Neural cell (in vitro differentiated cells): Measurements from ENCODE around the gene RNF25. TPM values are rescaled to one million over a fixed set of nuclear protein-coding genes. Genes with fewer than 3 reads are reported as not detected.

ENCODE experiments used
- H2AFZ ChIP-seq: fragments of 200-600, 300-800 bp; sonication (generic), shearing (Covaris generic); 2 replicates; pipeline ENCODE4 v1.6.0; 2014; ENCODE audit warnings: low read depth, mild to moderate bottlenecking, antibody characterized with exemption, low read length, moderate library complexity
- H3F3A ChIP-seq: fragments of 200-600 bp; shearing (Covaris generic); 2 replicates; pipeline ENCODE4 v1.6.1; 2016; ENCODE audit warnings: mild to moderate bottlenecking, moderate library complexity, mixed read lengths, antibody characterized with exemption, low read length; ENCODE audit not compliant: insufficient read depth, poor library complexity, severe bottlenecking
- H3K27ac ChIP-seq: fragments of 200-600, 300-800 bp; sonication (generic), shearing (Covaris generic); 2 replicates; pipeline ENCODE4 v1.5.1; 2014; ENCODE audit warnings: mild to moderate bottlenecking, low read length, moderate library complexity
- H3K27me3 ChIP-seq: fragments of 300-800, 200-600 bp; sonication (generic), shearing (Covaris generic); 2 replicates; pipeline ENCODE4 v1.6.0; 2014; ENCODE audit warnings: mild to moderate bottlenecking, low read depth, low read length, moderate library complexity; ENCODE audit not compliant: insufficient read depth
- H3K36me3 ChIP-seq: fragments of 300-800, 200-600 bp; sonication (generic), shearing (Covaris generic); 2 replicates; pipeline ENCODE4 v1.5.1; 2014; ENCODE audit warnings: mild to moderate bottlenecking, antibody characterized with exemption, low read length, moderate library complexity; ENCODE audit not compliant: insufficient read depth
- H3K4me2 ChIP-seq: fragments of 300-800, 200-600 bp; sonication (generic), shearing (Covaris generic); 2 replicates; pipeline ENCODE4 v1.6.0; 2014; ENCODE audit warnings: mild to moderate bottlenecking, low read length
- H3K4me3 ChIP-seq: fragments of 300-800, 200-600 bp; sonication (generic), shearing (Covaris generic); 2 replicates; pipeline ENCODE4 v1.5.1; 2014; ENCODE audit warnings: mild to moderate bottlenecking, low read length, moderate library complexity
- H3K79me2 ChIP-seq: fragments of 200-600 bp; shearing (Covaris generic); replicated peaks from 2 replicates; pipeline ENCODE4 v1.6.0; 2014; ENCODE audit warnings: mild to moderate bottlenecking, low read length, moderate library complexity; ENCODE audit not compliant: insufficient read depth
- H3K9ac ChIP-seq: fragments of 300-800, 200-600 bp; sonication (generic), shearing (Covaris generic); 2 replicates; pipeline ENCODE4 v1.6.1; 2016; ENCODE audit warnings: mild to moderate bottlenecking, low read length, mixed read lengths
- H3K9me2 ChIP-seq: fragments of 200-600 bp; shearing (Covaris generic); 2 replicates; pipeline ENCODE4 v1.6.1; 2016; ENCODE audit warnings: mild to moderate bottlenecking, low read length, mixed read lengths; ENCODE audit not compliant: insufficient read depth
- H3K9me3 ChIP-seq: fragments of 200-600, 300-800 bp; sonication (generic), shearing (Covaris generic); 2 replicates; pipeline ENCODE4 v1.6.1; 2016; ENCODE audit warnings: mild to moderate bottlenecking, mixed run types, low read length, moderate library complexity, mixed read lengths
- H4K20me1 ChIP-seq: fragments of 200-600 bp; shearing (Covaris generic); 2 replicates; pipeline ENCODE4 v1.6.1; 2016; ENCODE audit warnings: mild to moderate bottlenecking, mixed run types; ENCODE audit not compliant: insufficient read depth
- CTCF ChIP-seq: fragments of 450-650 bp; IDR thresholded peaks from 2 replicates; pipeline ENCODE4 v1.5.1; 2014; ENCODE audit warnings: antibody characterized with exemption, mild to moderate bottlenecking, moderate library complexity; ENCODE audit not compliant: poor library complexity, severe bottlenecking
- EP300 ChIP-seq: fragments of 450-650 bp; conservative IDR thresholded peaks from 2 replicates; pipeline ENCODE4 v1.6.1; 2014; ENCODE audit warnings: antibody characterized with exemption, mild to moderate bottlenecking, moderate library complexity; ENCODE audit not compliant: poor library complexity, severe bottlenecking
- EZH2 ChIP-seq: fragments of 200-600, 300-800 bp; shearing (Covaris generic), sonication (generic); IDR thresholded peaks from 2 replicates; pipeline ENCODE4 v1.6.1; 2014; ENCODE audit warnings: antibody characterized with exemption, low read length, borderline replicate concordance, mild to moderate bottlenecking; ENCODE audit not compliant: insufficient read depth, poor library complexity, severe bottlenecking
- MXI1 ChIP-seq: fragments of 450-650 bp; conservative IDR thresholded peaks from 2 replicates; pipeline ENCODE4 v1.6.1; 2014; ENCODE audit warnings: antibody characterized with exemption, mild to moderate bottlenecking; ENCODE audit not compliant: poor library complexity, severe bottlenecking
- POLR2AphosphoS5 ChIP-seq: IDR thresholded peaks from 2 replicates; pipeline ENCODE4 v1.6.1; 2012
- RAD21 ChIP-seq: fragments of 450-650 bp; conservative IDR thresholded peaks from 2 replicates; pipeline ENCODE4 v1.6.1; 2014; ENCODE audit warnings: antibody characterized with exemption, mild to moderate bottlenecking, moderate library complexity
- REST ChIP-seq: IDR thresholded peaks from 2 replicates; pipeline ENCODE4 v1.6.1; 2012; ENCODE audit warnings: borderline replicate concordance
- SMC3 ChIP-seq: fragments of 450-650 bp; conservative IDR thresholded peaks from 2 replicates; pipeline ENCODE4 v1.6.1; 2014; ENCODE audit warnings: antibody characterized with exemption, mild to moderate bottlenecking, moderate library complexity; ENCODE audit not compliant: poor library complexity
- TAF1 ChIP-seq: IDR thresholded peaks from 2 replicates; pipeline ENCODE4 v1.6.1; 2012; ENCODE audit warnings: low read depth
- polyA plus RNA-seq: library from polyadenylated mRNA; depleted of rRNA; stranded (reverse); fragments of >200 nt; gene quantifications from 2 replicates; pipeline ENCODE4 v1.2.3, GENCODE V29; 2014

The RNF25 gene
- polyA plus RNA-seq, 1 donor from 2014 or later, result 86.0 TPM

- Histone ChIP-seq H4K20me1 (no peaks in the 10 kb centered on the region), H3K4me2 (no peak overlapping the region)
Measured at GRCh38 chr2:218655751-218656150, 16.1 kb downstream of the RNF25 start.

GRCh38 chr2:218648787-218649100 lies 23.1 kb downstream of the RNF25 start:
- Histone ChIP-seq H3K9me2 (no peaks in the 10 kb centered on the region), H3K9ac (no peak overlapping the region), H3K4me2 (no peak overlapping the region), H3K27me3 (no peaks in the 10 kb centered on the region), H3K79me2 (no peaks in the 10 kb centered on the region), H4K20me1 (no peaks in the 10 kb centered on the region), H2AFZ (no peak overlapping the region), H3K27ac (no peak overlapping the region), H3K9me3 (no peaks in the 10 kb centered on the region), H3K4me3 (no peak overlapping the region), H3F3A (no peaks in the 10 kb centered on the region), H3K36me3 (peaks cover 15% of the 10 kb centered on the region)
- TF ChIP-seq EP300 (no peak), TAF1 (no peak), EZH2 (no peak), MXI1 (no peak), POLR2AphosphoS5 (no peak), SMC3 (no peak), RAD21 (no peak)

More at GRCh38 chr2:218655751-218656150, 16.1 kb downstream of the RNF25 start:
- Histone ChIP-seq H3K9me3 (no peaks in the 10 kb centered on the region), H3K27ac (no peak overlapping the region), H3F3A (no peaks in the 10 kb centered on the region), H3K36me3 (no peaks in the 10 kb centered on the region), H3K27me3 (no peaks in the 10 kb centered on the region), H3K4me3 (no peak overlapping the region), H3K9ac (no peak overlapping the region), H3K79me2 (peaks cover 20% of the 10 kb centered on the region), H2AFZ (no peak overlapping the region), H3K9me2 (no peaks in the 10 kb centered on the region)
- no peak for TF ChIP-seq EP300
- no peak for TF ChIP-seq SMC3
- no peak for TF ChIP-seq EZH2
- TF ChIP-seq CTCF, result no peak
- no peak for TF ChIP-seq REST
- no peak for TF ChIP-seq POLR2AphosphoS5
- no peak for TF ChIP-seq TAF1
- TF ChIP-seq MXI1, result no peak
- TF ChIP-seq RAD21, result no peak
